ENCODE data around the gene GSC.

- TF ChIP-seq POLR2A (IDR thresholded peaks at IDR 0.05): no peak
- TF ChIP-seq CTCF (IDR thresholded peaks at IDR 0.05): no peak
These were observed 28.0 kb upstream of the GSC start for GRCh38 chr14:94797887-94798286.
